ENCODE measurements around the gene GHRHR.

DNA sequence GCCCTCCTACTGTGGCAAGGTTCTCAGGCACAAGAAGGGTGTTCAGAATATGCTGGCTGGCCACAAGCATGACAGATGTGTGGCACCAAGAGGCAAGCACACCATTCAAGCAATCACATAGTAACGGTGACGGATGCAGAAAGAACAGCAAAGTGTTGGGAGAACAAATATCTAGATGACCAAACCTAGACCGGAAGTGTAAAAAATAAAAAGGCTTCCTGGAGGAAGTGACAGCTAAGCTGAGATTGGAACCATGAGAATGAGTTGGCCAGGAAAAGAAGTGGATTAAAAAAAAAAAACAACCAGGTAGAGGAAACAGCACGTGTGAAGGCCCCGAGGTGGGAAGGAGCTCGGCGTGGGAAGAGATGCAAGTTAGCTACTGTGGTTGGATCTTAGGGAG lies 22.0 kb downstream of the GHRHR start:
- TF ChIP-seq EZH2 (IDR thresholded peaks at IDR 0.05; ENCODE audit: borderline replicate concordance) = no peak
- TF ChIP-seq, protein P1, sequence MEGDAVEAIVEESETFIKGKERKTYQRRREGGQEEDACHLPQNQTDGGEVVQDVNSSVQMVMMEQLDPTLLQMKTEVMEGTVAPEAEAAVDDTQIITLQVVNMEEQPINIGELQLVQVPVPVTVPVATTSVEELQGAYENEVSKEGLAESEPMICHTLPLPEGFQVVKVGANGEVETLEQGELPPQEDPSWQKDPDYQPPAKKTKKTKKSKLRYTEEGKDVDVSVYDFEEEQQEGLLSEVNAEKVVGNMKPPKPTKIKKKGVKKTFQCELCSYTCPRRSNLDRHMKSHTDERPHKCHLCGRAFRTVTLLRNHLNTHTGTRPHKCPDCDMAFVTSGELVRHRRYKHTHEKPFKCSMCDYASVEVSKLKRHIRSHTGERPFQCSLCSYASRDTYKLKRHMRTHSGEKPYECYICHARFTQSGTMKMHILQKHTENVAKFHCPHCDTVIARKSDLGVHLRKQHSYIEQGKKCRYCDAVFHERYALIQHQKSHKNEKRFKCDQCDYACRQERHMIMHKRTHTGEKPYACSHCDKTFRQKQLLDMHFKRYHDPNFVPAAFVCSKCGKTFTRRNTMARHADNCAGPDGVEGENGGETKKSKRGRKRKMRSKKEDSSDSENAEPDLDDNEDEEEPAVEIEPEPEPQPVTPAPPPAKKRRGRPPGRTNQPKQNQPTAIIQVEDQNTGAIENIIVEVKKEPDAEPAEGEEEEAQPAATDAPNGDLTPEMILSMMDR (IDR thresholded peaks at IDR 0.05; ENCODE audit: poor library complexity) = no peak

All from hepatocyte (in vitro differentiated cells).